GM19455 (cell line): ENCODE measurements around the gene HSF5.
"Not testable (repeated sequence)": the region's sequence is repeated elsewhere in the genome, so short reads cannot be mapped to it uniquely, and the experiment has no call there.

ENCODE experiments used
- ATAC-seq: cut with Tn5 transposase; IDR thresholded peaks from one replicate; pipeline ENCODE4 v1.9.1; 2021; ENCODE audit not compliant: unreplicated experiment

HSF5 gene

DNA sequence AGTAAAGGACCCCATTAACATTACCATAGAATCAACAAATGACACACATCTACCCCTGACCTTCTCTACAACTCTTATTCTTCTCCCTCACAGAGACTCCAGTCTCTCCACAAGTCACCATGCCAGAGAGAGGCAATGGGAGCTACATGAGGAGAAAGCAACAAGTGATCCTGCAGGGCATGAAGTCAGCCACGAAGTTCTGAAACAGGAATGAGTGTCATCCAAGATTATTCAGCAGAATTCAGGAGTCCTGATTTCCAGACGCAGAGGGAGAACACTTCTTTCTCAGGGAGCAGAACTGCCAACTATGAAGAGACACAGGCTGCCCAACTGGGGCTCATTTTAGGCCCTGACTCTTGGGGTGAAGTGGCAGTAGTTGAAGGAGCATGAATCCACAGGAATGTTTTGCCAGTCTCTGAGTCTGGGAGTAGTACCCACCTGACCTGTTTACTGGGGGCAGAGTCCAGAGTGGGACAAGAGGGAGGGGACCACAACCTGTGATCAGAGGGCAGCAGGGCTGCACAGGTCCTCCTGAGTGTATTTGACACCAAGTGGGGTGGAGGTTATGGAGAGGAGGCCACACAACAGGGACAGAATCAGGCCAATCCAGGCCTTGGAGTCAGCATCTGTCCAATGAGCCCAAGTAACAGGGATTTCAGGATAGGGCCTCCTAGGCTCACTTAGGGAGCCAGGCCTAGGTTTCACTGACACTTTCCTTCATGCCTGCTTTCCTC is 28.6 kb upstream of the HSF5 start:
- ATAC-seq: no peak

GRCh38 chr17:58515286-58515685 is 27.1 kb upstream of the HSF5 start:
- ATAC-seq: no peak

DNA sequence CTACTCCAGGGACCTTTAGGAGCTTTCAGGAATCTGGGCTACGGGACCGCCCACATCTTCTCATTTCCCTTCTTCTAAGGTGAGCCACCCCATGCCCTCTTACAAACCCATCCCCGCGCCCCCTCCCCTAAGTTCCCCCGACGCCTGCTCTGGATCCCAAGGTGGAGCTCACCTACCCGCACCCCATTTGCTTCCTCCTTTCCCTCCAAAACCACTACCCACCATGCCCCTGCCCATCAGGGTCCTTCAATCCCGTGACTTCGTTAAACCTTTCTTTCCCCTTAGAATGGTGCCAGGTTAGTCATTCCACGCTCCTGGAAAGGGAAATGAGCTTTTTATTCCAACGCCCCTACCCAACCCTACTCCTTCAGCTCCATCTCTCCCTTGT is 26.6 kb upstream of the HSF5 start:
- no peak for ATAC-seq

DNA sequence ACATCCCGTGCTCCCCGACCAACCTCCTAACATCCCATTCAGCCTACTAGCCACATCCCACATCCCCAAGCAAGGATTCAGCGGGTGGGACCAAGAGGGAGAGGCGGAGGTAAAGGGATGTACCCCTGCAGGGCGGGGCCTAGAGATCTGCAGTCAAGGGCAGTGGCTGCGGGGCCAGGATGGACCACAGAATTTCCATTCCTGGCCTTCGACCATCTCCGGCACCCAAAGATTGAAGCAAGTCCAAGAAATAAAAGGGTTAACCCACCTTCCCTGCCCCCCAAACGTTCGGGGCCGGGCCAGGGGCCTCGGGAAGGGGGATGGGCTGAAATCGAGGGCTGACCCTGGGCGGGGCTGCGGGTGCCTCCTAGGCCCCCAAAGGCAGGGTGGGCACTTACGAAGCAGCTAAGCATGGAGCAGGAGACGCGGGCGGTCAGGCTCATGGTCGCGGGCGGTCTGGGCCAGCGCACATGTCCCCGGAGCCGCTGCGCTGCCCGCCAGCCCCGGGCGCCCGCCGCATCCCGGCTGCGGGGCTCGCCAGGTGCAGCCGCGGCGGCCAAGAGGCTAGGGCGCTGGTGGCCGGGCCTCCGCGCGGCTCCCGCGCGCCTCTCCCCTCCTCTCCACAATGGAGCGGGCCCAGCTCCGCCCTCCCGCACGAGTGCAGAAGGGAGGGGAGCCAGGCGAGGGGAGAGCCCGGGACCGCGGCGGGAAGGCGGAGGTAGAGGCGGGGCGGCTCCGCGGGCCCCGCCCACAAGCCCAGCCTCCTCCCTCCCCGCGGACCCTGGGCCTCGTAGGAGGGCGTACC is 26.0 kb upstream of the HSF5 start, which contains the start of gene MTMR4:
Gene MTMR4 (minus strand): TSS at position 674 of the 805 bp plus-strand sequence. CDS start 231 bp downstream, at position 443.
- no peak for ATAC-seq

GRCh38 chr17:58513267-58513964 is 25.2 kb upstream of the HSF5 start:
- ATAC-seq: no peak

DNA sequence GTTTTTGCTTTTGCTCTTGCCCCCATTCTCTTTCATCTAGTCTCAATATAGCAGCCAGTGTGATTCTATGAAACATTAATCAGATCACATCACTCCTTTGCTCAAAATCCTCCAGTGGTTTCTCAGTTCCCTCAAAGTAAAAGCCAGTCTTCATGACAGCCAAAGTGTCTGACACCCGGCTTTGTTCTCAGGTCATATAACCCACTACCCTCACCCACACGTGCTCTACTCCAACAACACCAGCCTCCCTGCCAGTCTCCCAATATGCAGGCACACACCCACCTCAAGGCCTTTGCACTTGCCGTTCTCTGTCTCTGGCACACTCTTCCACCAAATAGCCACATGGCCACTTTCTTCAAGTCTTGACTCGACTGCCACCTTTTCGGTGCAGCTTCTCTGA is 21.9 kb upstream of the HSF5 start:
- ATAC-seq: no peak

DNA sequence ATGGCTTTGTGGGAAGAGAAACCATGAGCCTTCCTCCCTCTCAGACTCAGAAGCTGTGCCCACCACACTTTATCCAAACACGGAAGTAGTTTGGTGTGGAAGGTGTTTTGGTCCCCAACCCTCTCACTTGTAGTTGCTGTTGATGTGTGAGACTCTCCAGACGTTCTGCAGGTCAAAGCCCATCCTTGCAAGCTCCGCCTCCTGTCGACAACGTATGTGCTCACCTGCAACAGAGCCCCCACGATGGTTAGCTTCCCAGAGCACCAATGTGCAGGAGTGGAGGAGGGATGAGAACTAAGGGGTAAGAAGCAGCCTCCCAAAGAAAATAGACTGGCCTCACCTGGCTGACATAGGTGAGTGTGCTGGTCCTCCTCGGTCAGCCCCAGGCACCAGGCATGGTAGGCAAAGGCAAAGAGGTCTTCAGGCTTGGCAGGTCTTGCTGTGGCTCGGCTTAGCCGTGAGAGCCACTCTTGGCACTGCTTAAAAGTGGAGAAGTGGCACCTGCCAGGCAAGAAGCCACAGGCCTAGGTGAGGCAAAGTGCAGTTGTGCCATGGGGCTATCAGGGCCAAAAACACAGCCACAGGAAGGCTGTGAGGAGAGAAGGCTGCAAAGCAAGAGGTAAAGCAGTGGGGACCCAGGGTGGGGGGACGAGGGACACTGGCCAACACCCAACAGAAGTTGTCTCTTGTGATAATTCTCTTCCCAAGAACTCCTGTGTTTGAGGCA is 20.3 kb upstream of the HSF5 start:
- ATAC-seq: no peak

DNA sequence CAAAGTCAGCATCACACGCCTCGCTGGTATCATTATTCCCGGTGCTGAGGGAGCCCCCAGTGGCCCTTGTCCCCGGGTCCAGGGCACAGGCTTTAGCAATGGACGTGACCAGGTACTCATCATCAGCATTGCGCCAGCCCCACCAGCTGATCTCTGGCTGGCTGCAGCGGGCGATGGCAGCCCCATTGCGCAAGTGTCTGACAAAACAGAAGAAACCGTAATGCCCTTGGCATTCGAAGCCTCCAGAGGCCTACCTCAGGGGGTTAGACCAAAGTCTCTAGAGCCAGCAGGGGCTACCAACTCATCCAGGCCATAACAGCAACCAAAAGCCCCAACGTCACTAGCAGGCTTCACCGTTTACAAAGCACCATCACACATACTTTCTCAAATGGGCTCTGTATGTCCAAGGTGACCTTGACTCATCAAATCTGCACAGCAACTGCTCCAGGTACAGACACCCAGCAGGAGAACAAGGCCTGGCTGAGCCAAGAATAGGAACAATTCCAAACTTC is 19.0 kb upstream of the HSF5 start:
- ATAC-seq: no peak

GRCh38 chr17:58506354-58507080 is 18.3 kb upstream of the HSF5 start:
- ATAC-seq: no peak

GRCh38 chr17:58504826-58505351 is 16.7 kb upstream of the HSF5 start:
- peak; percentile 82 for ATAC-seq

- ATAC-seq: no peak
These were observed 15.7 kb upstream of the HSF5 start for GRCh38 chr17:58503866-58504265.

DNA sequence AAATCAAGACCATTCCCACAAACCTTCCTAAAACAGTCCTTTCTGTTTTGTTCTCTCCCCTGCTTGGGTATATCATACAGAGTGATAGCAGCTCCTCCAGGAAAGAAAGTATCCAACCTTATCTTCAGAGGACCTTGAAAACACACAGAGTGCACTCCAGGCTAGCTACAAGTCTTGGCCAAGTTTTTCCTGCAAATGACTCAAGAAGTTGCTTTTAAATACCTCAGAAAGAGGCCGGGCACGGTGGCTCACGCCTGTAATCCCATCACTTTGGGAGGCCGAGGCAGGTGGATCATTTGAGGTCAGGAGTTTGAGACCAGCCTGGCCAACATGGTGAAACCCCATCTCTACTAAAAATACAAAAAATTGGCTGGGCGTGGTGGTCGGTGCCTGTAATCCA is 14.9 kb upstream of the HSF5 start:
- not testable (repeated sequence) for ATAC-seq

DNA sequence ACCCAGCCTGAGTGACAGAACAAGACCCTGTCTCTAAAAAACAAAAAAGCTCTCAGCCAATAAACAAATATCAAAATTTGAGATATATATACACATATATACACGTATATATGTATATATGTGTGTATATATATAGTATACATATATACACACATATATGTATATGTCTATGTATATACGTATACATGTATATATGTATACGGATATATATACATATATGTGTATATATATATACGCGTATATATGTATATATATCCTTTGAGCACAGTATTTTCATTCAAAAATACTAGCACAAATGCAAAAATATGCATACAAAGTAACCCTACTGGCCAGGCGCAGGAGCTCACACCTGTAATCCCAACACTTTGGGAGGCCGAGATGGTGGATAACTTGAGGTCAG is 13.2 kb upstream of the HSF5 start:
- no peak for ATAC-seq

GRCh38 chr17:58498177-58498828 is 10.1 kb upstream of the HSF5 start:
- ATAC-seq: no peak

- no peak for ATAC-seq
These were observed 5.3 kb upstream of the HSF5 start for GRCh38 chr17:58493506-58493905.

GRCh38 chr17:58492238-58493121 is 4.3 kb upstream of the HSF5 start:
- no peak for ATAC-seq

DNA sequence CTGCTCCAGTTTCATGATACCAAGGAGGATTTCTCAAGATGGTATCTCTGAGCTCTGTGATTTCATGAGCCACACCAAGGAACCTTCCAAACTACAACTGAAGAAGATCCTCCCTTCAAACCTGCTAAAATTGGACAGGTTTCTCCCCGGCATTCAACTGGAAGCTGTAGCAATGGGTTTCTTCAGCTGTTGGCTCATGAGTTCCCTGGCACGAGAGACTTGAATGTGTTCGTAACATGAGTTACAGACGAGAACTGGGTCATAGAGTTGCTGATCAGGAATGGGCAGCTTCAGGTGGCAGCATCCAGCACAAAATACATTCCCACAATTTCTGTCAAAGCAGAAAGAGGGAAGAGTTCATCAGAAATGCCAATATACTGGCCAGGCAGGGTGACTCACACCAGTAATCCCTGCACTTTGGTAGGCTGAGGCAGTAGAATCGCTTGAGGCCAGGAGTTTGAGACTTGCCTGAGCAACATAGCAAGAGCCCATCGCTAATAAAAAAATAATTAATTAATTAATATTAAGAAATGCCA is 3.4 kb upstream of the HSF5 start:
- no peak for ATAC-seq

- ATAC-seq: no peak
These were observed 251 bp upstream of the HSF5 start for GRCh38 chr17:58488428-58488890.
